Thymus (tissue), 11 donors: Measurements from ENCODE around the gene GALNT2. TPM values are rescaled to one million over a fixed set of nuclear protein-coding genes. Genes with fewer than 3 reads are reported as not detected.

Experiments used
- DNase-seq, 9 donors: peaks; one replicate each; pipeline ENCODE4 v3.0.0-alpha.2; 2013; ENCODE audit warnings: low spot score in 9 of 9, low read depth in 6 of 9, missing footprints in 1 of 9
- H3K27ac ChIP-seq, 2 donors: one replicate each; pipeline ENCODE4 v1.5.1; 2013; ENCODE audit warnings: control low read depth in 1 of 2, low read depth in 1 of 2, low read length in 1 of 2, mild to moderate bottlenecking in 1 of 2, moderate library complexity in 1 of 2
- H3K27me3 ChIP-seq, 2 donors: one replicate each; pipeline ENCODE4 v1.5.1; 2013; ENCODE audit warnings: low read length in 1 of 2; ENCODE audit not compliant: control insufficient read depth in 2 of 2, insufficient read depth in 1 of 2
- H3K36me3 ChIP-seq, 2 donors: one replicate each; pipeline ENCODE4 v1.5.1; 2013; ENCODE audit warnings: low read length in 1 of 2, mild to moderate bottlenecking in 1 of 2, moderate library complexity in 1 of 2; ENCODE audit not compliant: control insufficient read depth in 2 of 2, insufficient read depth in 2 of 2
- H3K4me1 ChIP-seq, 2 donors: one replicate each; pipeline ENCODE4 v1.5.1; 2013; ENCODE audit warnings: low read length in 2 of 2; ENCODE audit not compliant: control insufficient read depth in 2 of 2, insufficient read depth in 2 of 2
- H3K4me3 ChIP-seq, 2 donors: one replicate each; pipeline ENCODE4 v1.5.1; 2013; ENCODE audit warnings: low read length in 2 of 2, control low read depth in 1 of 2, mild to moderate bottlenecking in 1 of 2
- H3K9me3 ChIP-seq, 2 donors: one replicate each; pipeline ENCODE4 v1.5.1; 2013; ENCODE audit warnings: low read length in 1 of 2, mild to moderate bottlenecking in 1 of 2; ENCODE audit not compliant: control insufficient read depth in 2 of 2, insufficient read depth in 1 of 2
- WGBS: extraction: QIAGEN DNeasy Blood & Tissue Kit; methylation state at CpG from one replicate; pipeline ENCODE4 v1.1.7; 2013; 5-methylcytosine and 5-hydroxymethylcytosine counted together
- polyA plus RNA-seq: library from polyadenylated mRNA; stranded (reverse); fragments of 200-250 nt; gene quantifications from one replicate; pipeline ENCODE4 v1.2.3, GENCODE V29; 2013
- total RNA-seq: library from RNA; stranded (reverse); fragments of 120-200 nt; gene quantifications from one replicate; pipeline ENCODE4 v1.2.4, GENCODE V29; 2013
- donor health status: healthy.

GALNT2 gene
- total and polyA plus RNA-seq, 2 donors, result 33.9 to 42.5 TPM

DNA sequence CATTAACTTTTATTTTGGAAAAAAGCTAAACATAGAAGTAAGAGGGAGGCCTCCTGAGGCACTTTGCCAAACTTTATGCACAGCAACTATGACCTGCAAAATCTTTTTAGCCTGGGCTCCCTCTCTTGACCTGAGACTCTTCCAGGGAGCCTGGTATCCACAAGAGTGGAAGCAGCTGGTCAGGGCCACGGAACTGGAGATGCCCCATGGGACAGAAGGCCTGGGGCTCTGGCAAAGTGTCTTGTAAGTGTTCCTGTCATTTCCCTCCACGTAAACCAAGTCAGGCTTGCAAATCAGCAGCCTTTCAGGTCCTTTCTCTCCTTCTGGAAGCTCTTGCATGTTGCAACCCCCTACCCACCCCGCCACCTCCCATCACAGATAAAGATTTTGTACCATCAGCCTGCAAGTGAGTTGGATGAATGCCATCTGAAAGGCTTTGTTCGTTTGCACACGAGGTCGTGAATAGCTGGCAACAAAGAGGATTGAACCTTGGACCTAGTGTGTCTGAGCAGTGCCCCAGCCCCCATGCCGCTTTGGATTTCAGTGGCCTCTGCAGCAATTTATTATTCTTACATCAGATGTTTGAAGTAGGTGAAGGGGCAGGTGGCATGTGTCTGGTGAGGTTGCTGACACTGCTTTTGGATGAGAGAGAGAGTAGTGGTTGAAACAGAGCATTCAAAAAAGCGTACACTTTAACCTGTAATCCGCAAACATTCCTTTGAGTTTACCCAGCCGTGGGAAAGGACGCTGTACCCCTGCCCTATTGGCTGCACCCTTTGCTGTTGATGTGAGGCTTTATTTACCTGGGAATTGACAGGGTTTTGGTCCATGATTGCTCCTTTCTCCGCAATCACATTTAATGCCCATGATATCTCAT lies 91.6 kb downstream of the GALNT2 start:
- H3K27me3 ChIP-seq, result no peaks in the 10 kb centered on the region
- H3K4me1 ChIP-seq, result peaks cover 24 to 78% of the 10 kb centered on the region in 2 donors
- no peak for DNase-seq
- WGBS, result 66% methylated on average over 12 of the region's 12 CpGs
- no peak overlapping the region for H3K27ac ChIP-seq
- peaks cover 6 to 28% of the 10 kb centered on the region in 2 donors for H3K36me3 ChIP-seq
- H3K4me3 ChIP-seq, result no peak overlapping the region
- no peaks in the 10 kb centered on the region for H3K9me3 ChIP-seq

DNA sequence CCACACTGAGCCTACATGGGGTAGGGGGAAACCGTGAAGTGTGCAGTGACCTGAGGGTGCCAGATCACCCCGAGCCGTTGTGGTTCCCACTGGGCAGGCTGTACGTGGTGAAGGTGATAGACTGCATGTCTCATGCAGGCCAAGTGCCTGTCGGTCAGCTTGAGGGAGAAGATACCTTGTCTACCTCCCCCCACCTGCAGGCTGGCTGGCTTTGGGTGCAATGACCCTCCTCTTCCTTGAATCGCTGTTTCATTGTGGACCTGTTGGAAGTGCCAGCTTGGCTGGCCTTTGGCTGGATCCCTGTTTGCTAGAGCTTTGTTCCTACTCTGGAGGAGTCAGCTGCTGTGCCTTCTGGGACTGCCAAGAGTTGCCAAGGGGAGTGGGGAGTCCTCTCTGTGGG lies 92.5 kb downstream of the GALNT2 start:
- Histone ChIP-seq H3K4me3 (no peak overlapping the region), H3K4me1 (peaks cover 26 to 75% of the 10 kb centered on the region in 2 donors), H3K9me3 (no peaks in the 10 kb centered on the region), H3K36me3 (peaks cover 6 to 30% of the 10 kb centered on the region in 2 donors), H3K27ac (no peak overlapping the region), H3K27me3 (no peaks in the 10 kb centered on the region)
- 94% methylated on average over 6 of the region's 6 CpGs for WGBS
- DNase-seq, result no peak

DNA sequence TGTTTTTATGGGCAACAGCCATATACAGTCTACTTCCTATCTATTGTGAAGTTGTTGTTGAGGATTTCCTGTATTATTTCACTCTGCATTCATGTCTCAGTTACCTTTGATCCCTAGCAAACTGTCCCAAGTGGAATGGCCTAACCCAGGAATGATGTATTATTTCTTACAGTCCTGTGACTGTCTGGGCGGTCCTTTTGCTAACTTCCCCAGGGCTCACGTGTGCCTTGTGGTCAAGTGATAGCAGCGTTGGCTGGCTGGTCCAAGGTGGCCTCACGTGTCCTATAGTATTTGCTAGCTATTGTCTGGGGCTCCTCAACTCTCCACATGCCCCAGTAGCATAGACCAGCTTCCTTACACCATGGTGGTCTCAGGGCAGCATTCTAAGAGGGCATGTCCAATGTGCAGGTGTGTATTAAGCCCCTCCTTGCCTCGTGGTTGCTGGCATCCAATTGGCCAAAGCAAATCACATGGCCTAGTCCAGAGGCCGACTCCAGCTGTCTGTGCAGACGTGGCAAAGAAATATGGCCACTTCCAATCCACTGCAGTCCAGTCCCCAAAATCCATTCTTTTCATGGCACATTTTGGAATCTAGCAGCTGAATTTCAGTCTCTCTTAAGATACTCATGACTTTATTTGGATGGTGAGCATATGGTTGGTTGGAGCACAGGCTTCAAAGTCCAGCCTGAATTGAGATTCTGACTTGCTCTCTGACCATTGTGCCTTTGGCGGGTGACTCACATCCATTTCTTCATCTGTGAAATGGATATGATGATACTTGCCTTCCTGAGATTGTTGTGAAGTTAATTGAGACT lies 94.1 kb downstream of the GALNT2 start:
- Histone ChIP-seq H3K27me3 (no peaks in the 10 kb centered on the region), H3K36me3 (peaks cover 9 to 32% of the 10 kb centered on the region in 2 donors), H3K4me1 (peaks cover 25 to 65% of the 10 kb centered on the region in 2 donors), H3K27ac (no peak overlapping the region), H3K4me3 (no peak overlapping the region), H3K9me3 (no peaks in the 10 kb centered on the region)
- no peak for DNase-seq
- WGBS, result 84% methylated on average over 8 of the region's 8 CpGs

DNA sequence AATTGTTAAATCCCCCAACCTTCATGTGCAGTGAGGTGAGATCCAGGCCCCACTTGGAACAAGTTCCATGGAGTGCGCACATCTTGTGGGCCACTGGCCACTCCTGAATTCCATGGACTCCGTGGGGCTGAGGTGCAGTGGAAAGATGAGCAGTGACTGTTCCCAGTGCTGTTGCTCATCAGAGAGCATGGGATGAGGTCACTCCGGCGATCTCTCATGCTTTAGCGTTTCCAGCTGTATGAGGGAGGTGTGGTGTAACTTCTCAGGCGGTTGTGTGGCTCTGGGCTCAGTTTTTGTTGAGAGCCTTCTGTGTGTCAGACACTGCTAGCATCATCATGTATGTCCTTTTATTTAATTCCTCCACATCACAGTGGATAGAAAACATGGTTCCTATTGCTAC lies 96.2 kb downstream of the GALNT2 start:
- no peak overlapping the region for H3K27ac ChIP-seq
- H3K9me3 ChIP-seq, result peaks cover 2 to 7% of the 10 kb centered on the region in 2 donors
- peaks cover 9 to 29% of the 10 kb centered on the region in 2 donors for H3K36me3 ChIP-seq
- H3K4me3 ChIP-seq, result no peak overlapping the region
- DNase-seq, result no peak
- 97% methylated on average over 6 of the region's 6 CpGs for WGBS
- peaks cover 18 to 69% of the 10 kb centered on the region in 2 donors for H3K4me1 ChIP-seq
- H3K27me3 ChIP-seq, result no peaks in the 10 kb centered on the region

DNA sequence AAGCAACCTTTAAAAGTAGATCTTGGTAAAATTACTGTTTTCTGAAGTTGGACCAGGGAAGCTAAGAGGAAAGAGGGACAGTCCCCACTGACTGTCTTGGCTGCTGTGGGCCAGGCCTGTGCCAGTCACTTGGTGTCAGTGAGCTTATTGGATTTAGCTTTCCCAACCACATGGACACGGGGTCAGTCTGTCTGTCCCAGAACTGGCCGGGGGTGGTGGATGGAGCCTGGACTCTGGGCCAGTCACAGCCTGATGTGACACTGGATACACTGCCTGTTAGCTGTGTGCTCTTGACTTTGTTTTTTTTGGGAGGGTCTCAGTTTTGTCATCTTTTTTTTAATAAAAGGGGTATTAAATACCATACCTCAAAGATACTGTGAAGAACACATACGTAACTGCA lies 96.7 kb downstream of the GALNT2 start:
- peaks cover 2 to 7% of the 10 kb centered on the region in 2 donors for H3K9me3 ChIP-seq
- H3K4me1 ChIP-seq, result peaks cover 13 to 66% of the 10 kb centered on the region in 2 donors
- no peak overlapping the region for H3K4me3 ChIP-seq
- no peak for DNase-seq
- WGBS, result 95% methylated on average over 3 of the region's 3 CpGs
- H3K27ac ChIP-seq, result peak overlapping the region in 1 of 2 donors; percentile 38
- no peaks in the 10 kb centered on the region for H3K27me3 ChIP-seq
- peaks cover 9 to 27% of the 10 kb centered on the region in 2 donors for H3K36me3 ChIP-seq

DNA sequence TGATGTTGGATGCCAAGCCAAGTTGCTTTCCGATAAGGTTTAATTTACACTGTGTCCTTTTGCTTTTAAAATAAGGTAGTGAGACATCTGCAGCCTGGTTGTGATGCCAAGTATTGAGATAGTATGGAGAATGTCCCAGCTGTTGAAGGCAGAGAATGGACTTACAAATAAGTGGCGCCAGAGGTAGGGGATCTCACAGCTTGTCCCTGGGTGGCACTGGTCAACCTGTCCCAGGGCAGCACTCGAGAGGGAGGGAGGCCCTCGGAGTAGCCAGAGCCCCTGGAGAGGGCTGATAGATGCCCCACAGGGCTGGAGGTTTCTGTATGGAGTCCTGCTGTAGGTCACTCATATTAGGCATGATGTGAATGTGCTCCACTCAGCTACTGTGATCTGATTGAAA lies 98.5 kb downstream of the GALNT2 start:
- H3K4me3 ChIP-seq, result no peak overlapping the region
- peaks cover 26 to 62% of the 10 kb centered on the region in 2 donors for H3K4me1 ChIP-seq
- no peak overlapping the region for H3K27ac ChIP-seq
- H3K27me3 ChIP-seq, result no peaks in the 10 kb centered on the region
- H3K9me3 ChIP-seq, result peaks cover 2 to 7% of the 10 kb centered on the region in 2 donors
- H3K36me3 ChIP-seq, result peaks cover 6 to 24% of the 10 kb centered on the region in 2 donors
- WGBS, result 99% methylated on average over 4 of the region's 4 CpGs
- no peak for DNase-seq

DNA sequence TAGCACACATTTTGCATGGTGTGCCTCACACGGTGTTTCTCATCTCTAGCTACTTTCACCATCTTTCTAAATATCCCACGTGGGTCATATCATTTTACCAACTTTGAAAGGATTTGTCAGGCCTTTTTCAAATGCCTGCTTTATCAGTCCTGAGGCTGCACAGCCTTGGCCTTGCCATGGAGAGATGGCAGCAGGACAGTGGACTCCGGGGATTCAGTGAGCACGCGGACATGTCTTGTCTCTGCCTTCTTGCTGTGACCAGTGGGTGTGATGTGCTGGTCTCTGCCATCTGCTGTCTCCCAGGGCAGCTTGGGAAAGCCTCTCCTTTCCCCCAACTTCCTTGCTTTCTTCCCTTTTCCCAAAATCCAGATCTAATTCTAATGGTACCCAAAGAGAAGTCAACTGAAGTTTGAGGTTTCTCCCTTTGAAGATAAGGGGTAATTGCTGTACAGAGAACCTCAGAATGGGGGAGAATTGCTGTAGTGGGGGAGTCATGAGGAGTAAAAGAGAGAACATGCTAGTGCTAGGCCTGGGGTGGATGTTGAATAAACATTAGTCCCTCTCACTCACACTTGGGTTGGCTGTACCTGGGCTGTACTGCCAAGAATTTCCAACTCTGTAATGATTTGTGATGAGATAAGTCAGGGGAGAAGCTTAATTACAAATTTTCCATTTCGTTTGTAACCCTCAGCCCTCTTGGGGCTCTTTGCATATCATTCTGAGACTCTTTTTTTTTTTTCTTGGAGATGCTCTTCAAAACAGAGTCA lies 99.5 kb downstream of the GALNT2 start:
- no peak overlapping the region for H3K4me3 ChIP-seq
- H3K27ac ChIP-seq, result peak overlapping the region; percentile 27 to 52
- WGBS, result 94% methylated on average over 6 of the region's 6 CpGs
- peaks cover 6 to 24% of the 10 kb centered on the region in 2 donors for H3K36me3 ChIP-seq
- DNase-seq, result no peak
- no peaks in the 10 kb centered on the region for H3K27me3 ChIP-seq
- peaks cover 2 to 7% of the 10 kb centered on the region in 2 donors for H3K9me3 ChIP-seq
- peaks cover 28 to 64% of the 10 kb centered on the region in 2 donors for H3K4me1 ChIP-seq

DNA sequence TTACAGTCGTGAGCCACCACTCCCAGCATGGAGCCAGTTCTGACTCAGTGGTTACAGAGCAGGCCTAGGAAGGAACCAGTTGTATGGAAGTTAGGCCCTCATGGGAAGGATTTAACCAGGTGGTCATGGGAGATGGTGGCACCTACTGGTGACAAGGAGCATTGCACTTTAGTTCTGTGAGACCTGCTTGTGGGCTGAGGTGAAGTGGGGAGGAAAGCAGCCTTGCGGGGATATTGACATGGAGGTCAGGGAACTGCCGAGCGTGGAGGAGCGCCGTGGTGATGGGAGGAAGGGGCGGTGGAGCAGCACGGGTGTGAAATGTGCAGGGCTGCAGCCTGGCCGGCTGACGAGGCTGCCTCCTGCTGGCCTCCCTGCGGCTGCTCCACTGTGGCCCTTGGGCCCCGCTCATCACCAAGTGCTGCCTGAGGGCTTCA lies 100.4 kb downstream of the GALNT2 start:
- WGBS, result 81% methylated on average over 12 of the region's 12 CpGs
- Histone ChIP-seq H3K4me1 (peaks cover 29 to 71% of the 10 kb centered on the region in 2 donors), H3K27ac (no peak overlapping the region), H3K4me3 (no peak overlapping the region), H3K36me3 (peaks cover 6 to 26% of the 10 kb centered on the region in 2 donors), H3K27me3 (no peaks in the 10 kb centered on the region), H3K9me3 (peaks cover 2 to 7% of the 10 kb centered on the region in 2 donors)
- DNase-seq, result peak in 2 of 9 donors; percentile 58 to 73
